Measurements from ENCODE around the gene ZSCAN5B.

- no peak for TF ChIP-seq HOXA7 (CRISPR knock-in tag; IDR thresholded peaks at IDR 0.05)
- TF ChIP-seq FOSL2 (CRISPR knock-in tag; IDR thresholded peaks at IDR 0.05), result no peak
- TF ChIP-seq TAF1 (CRISPR knock-in tag; IDR thresholded peaks at IDR 0.05), result no peak
- no peak for TF ChIP-seq ZNF24 (IDR thresholded peaks at IDR 0.05)
- TF ChIP-seq NAIF1 (CRISPR knock-in tag; IDR thresholded peaks at IDR 0.05; ENCODE audit: borderline replicate concordance), result no peak
- TF ChIP-seq GATAD1 (CRISPR knock-in tag; IDR thresholded peaks at IDR 0.05), result no peak
- TF ChIP-seq ZFP41 (CRISPR knock-in tag; IDR thresholded peaks at IDR 0.05; ENCODE audit: borderline replicate concordance), result no peak
These were observed 11.5 kb upstream of the ZSCAN5B start for GRCh38 chr19:56209091-56209490.
